GM18519 (cell line): ENCODE results near the gene C9orf85.
"Not testable (repeated sequence)": the region's sequence is repeated elsewhere in the genome, so short reads cannot be mapped to it uniquely, and the experiment has no call there.

Experiments
- ATAC-seq: cut with Tn5 transposase; IDR thresholded peaks from one replicate; pipeline ENCODE4 v1.9.1; 2021; ENCODE audit warnings: mild to moderate bottlenecking, moderate library complexity; ENCODE audit not compliant: unreplicated experiment, low FRiP score

Gene C9orf85

GRCh38 chr9:71937070-71937625, 25.7 kb downstream of the C9orf85 start:
- ATAC-seq: no peak

GRCh38 chr9:71937898-71938297, 26.5 kb downstream of the C9orf85 start:
- no peak for ATAC-seq

DNA sequence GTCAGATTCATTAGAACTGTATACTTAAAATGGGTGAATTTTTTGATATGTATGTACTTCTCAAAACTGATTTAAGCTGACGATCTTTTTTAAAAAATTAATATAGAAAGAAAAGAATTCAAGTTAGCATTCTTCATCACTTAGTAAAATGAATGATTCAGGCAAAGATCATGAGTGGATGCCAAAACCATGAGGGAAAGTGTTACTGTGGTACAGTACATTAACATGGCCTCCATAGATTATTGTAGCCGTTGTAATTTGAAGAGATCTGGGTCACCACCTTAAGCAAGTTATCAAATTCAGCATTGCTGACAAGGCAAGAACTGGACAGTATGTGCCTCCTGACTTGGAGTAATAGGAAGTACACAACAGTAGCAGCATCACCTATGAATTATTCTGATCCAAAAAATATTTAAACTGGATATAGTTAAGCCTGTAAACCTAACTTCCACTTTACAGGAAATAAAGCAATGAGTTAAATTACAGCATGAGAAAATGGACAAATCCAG, 29.7 kb downstream of the C9orf85 start:
- ATAC-seq: no peak

DNA sequence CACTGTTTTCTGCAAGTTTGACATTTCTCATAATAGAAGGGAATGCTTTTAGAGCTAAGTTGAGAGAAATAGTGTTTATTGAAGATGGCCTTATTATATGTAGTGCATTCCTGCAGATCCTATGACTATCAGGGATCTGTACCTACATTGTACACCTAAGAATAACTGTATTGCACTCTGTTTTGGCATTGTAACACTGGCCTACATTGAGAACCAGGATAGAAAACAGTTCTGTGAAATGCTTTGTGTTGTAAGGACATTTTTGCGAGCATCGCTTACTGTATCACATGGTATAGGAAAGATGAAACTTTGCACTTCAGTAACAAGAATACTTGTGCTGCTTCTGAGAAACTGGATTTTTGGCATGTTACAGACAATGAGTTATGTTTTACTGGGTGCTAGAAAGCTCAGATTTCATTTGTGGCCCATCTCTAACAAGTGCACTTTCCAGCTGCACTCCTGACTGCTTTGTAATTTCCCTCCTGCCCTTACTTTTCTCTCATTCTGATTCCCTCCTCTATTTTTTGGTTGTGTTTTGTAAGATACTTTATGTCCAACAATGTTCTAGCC, 30.6 kb downstream of the C9orf85 start:
- no peak for ATAC-seq

DNA sequence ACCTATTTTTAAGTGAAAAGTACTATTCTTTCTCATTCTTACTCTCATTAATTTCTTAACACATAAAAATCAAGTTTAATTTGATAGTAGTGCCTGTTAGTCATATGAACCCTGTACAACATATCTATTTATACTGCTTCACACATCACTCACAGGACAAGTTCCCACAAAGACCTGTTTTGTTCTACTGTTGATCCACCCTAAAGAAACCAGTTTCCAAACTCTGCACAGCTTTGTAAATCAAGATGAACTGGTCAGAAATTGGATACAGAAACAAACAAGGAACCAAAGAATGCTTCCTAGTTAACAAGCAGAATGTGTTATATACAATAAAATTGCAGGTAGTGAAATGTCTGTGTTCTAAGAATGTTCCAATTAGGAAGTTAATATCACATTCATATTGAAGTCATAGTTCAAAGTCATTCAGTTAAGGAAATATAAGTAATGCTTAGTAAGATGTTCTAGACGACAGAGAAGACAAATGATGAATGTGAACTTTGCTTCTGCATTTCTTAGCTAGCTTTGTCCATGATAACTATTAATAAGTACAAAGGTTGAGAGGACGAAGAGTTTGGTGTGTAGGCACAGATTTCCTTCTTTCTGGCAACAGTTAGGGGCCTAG, 33.4 kb downstream of the C9orf85 start:
- no peak for ATAC-seq

DNA sequence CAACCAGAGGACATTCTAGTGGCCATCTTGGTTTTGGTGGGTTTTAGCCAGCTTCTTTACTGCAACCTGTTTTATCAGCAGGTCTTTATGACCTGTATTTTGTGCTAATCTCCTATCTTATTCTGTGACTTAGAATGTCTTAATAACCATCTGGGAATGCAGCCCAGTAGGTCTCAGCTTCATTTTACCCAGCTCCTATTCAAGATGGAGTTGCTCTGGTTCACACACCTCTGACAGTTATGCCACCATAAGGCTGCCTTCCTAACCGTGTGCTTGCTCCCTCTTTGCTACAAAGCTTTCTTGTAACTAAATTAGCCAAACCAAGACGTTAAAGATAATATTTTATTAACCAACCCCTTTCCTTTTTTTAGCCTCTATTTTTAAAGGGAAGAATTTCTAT, 43.2 kb downstream of the C9orf85 start:
- ATAC-seq: not testable (repeated sequence)

- no peak for ATAC-seq
Measured at GRCh38 chr9:71955300-71955915, 44.0 kb downstream of the C9orf85 start.

- ATAC-seq: no peak
Measured at GRCh38 chr9:71962328-71962727, 50.9 kb downstream of the C9orf85 start.

DNA sequence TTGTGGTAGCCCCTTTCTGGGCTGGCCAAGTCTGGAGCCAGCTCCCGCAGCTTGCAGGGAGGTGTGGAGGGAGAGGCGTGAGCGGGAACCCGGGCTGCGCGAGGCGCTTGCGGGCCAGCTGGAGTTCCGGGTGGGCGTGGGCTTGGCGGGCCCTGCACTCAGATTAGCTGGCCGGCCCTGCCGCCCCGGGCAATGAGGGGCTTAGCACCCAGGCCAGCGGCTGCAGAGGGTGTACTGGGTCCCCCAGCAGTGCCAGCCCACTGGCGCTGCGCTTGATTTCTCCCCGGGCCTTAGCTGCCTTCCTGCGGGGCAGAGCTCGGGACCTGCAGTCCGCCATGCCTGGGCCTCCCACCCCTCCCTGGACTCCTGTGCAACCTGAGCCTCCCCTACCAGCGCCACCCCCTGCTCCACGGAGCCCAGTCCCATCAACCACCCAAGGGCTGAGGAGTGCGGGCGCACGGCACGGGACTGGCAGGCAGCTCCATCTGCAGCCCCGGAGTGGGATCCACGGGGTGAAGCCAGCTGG, 52.1 kb downstream of the C9orf85 start:
- not testable (repeated sequence) for ATAC-seq

- no peak for ATAC-seq
Measured at GRCh38 chr9:71965403-71965802, 54.0 kb downstream of the C9orf85 start.

DNA sequence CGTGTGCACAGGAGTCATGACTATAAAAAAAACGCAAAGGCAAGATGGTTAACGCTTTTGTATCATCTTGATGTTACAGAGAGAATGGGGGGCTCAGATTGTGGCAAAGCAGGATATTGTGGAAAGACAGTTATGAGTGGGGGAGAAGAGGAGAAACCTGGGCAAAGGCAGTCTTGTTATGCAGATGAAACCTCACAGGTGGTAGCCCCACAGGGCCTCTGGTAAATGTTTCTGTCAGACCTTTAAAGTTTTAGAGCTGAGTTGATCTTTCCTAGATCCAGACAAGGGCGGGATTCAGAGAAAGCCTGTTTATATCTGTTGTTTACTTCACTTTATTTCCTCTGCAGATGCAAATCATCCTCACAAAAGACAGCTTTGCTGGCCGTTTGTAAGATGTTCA, 55.2 kb downstream of the C9orf85 start:
- no peak for ATAC-seq

- no peak for ATAC-seq
Measured at GRCh38 chr9:71968541-71969090, 57.2 kb downstream of the C9orf85 start.

DNA sequence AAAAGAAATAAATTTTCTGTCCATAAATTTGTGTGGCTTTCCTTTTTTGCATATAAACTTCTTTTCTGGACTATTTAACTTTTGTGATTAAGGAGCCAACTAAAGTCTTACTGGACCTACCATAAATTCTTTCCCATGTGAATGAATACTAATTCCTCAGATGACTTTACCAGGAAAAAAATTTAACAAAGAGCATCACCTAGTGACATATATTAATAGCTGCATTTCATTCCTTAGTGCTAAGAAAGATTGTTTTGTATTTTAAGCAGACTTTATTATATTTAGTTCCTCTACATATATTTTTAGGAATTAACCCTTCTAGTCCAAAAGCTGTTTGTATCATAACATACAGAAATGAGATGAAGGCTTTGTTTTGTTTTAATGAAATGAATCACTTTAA, 64.4 kb downstream of the C9orf85 start:
- no peak for ATAC-seq

- no peak for ATAC-seq
Measured at GRCh38 chr9:71977003-71977402, 65.6 kb downstream of the C9orf85 start.

DNA sequence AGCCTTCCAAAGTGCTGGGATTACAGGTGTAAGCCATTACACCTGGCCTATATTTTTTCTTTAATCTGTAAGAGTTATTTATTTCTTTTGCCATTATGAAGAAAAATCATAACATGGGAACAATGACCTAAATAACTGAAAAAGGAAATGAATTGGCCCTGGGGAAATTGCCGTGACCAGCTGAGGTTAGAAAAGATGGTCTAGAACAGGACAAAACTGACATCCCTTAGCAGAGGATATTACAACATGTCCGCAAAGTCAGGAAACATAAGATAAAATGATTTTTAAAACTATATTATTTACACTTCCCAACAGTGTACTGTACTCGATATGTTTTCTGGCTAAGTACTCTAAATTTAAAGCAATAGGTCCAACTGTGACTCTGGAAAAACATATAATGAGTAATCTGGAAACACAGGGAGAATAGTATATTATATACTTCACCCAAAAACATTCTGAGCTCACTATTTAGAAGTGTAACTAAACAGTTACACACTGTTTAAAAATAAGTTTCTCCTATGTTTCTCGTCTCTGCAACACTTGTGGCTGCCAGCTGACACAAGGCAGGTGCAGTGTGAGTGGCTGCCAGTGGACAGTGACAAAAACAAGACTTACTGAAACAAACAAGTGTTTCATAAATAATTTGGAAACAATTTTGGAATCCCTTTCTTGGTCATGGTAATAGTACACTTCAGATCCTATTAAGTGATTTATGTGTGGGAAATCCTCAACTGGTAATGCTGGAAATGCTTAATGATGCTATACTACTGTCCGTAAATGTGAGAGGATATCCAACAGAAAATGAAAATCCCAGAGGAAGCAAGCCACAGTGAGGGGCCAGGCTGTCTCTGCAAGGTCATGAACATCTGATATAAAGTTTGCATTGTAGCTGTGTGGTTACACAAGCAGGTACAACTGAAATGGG, 69.1 kb downstream of the C9orf85 start:
- no peak for ATAC-seq

GRCh38 chr9:71981944-71982343, 70.5 kb downstream of the C9orf85 start:
- no peak for ATAC-seq

GRCh38 chr9:71984403-71984802, 73.0 kb downstream of the C9orf85 start:
- no peak for ATAC-seq

- ATAC-seq: no peak
Measured at GRCh38 chr9:71984831-71985281, 73.4 kb downstream of the C9orf85 start.

- ATAC-seq: no peak
Measured at GRCh38 chr9:71985297-71985911, 74.0 kb downstream of the C9orf85 start.

- no peak for ATAC-seq
Measured at GRCh38 chr9:71986900-71987299, 75.5 kb downstream of the C9orf85 start.
